ENCODE results near the gene MAP7. TPM values are rescaled to one million over a fixed set of nuclear protein-coding genes. Genes with fewer than 3 reads are reported as not detected.
A peak's percentile ranks its signal among the peaks of the same experiment; 100 is the strongest.

The MAP7 gene
- total RNA-seq, 2 donors from 2014 or later: 35.1 to 45.2 TPM

DNA sequence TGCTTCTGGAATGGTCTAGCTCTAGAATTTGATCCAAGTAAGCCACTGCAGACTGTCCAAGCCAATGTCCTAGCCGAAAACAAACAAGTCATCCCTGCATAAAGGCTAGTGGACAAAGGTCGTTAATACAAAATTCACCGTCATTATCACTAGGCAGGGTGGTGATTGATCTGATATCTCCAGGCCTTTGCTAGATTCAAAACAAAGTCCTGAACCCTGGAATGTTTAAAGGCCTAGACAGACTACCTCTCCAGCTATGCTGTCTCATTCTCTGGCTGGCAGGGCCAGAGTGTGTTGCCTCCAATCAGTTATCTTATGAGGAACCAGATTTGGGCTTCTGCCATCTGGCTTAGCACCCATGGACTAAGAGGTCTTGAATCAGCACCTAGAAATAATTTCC is 38.3 kb downstream of the MAP7 start:
- no peaks in the 10 kb centered on the region for H3K27me3 ChIP-seq (replicated peaks; ENCODE audit: insufficient read depth)
- H3K4me1 ChIP-seq (replicated peaks): no peaks in the 10 kb centered on the region
- TF ChIP-seq POLR2AphosphoS5 (IDR thresholded peaks at IDR 0.05) (no peak), POLR2A (IDR thresholded peaks at IDR 0.05) (no peak)
- TF ChIP-seq, protein P1, sequence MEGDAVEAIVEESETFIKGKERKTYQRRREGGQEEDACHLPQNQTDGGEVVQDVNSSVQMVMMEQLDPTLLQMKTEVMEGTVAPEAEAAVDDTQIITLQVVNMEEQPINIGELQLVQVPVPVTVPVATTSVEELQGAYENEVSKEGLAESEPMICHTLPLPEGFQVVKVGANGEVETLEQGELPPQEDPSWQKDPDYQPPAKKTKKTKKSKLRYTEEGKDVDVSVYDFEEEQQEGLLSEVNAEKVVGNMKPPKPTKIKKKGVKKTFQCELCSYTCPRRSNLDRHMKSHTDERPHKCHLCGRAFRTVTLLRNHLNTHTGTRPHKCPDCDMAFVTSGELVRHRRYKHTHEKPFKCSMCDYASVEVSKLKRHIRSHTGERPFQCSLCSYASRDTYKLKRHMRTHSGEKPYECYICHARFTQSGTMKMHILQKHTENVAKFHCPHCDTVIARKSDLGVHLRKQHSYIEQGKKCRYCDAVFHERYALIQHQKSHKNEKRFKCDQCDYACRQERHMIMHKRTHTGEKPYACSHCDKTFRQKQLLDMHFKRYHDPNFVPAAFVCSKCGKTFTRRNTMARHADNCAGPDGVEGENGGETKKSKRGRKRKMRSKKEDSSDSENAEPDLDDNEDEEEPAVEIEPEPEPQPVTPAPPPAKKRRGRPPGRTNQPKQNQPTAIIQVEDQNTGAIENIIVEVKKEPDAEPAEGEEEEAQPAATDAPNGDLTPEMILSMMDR (IDR thresholded peaks at IDR 0.05): no peak
- H3K9me3 ChIP-seq: no peaks in the 10 kb centered on the region
- no peak overlapping the region for H3K4me3 ChIP-seq
- intact Hi-C loops (cut with DNase I): no loop called here
- H3K27ac ChIP-seq: no peak overlapping the region
- DNase-seq (ENCODE audit: low spot score): peak; percentile 11
- H3K36me3 ChIP-seq: no peaks in the 10 kb centered on the region
- 57% methylated on average over 3 of the region's 3 CpGs for WGBS

DNA sequence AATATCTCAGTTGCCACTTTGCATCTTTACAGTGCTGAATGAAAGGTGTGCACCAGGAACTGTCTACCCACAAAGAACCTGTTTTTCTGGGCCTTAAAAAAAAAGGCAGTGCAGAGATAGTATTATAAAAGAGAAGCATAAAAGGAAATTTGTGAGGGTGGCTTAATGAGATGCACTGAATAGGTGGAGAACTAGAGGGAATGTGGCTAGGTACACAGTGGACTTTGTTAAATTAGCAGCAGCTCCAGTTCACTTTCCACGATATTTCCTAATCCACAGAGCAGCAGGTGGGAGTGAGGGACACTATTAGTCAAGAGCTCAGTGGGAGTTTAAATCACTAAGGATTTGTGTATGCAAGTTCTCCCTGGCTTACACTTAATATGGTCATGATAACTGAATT is 38.8 kb downstream of the MAP7 start:
- Histone ChIP-seq H3K4me3 (no peak overlapping the region), H3K27ac (no peak overlapping the region), H3K36me3 (no peaks in the 10 kb centered on the region), H3K27me3 (replicated peaks; ENCODE audit: insufficient read depth) (no peaks in the 10 kb centered on the region), H3K4me1 (replicated peaks) (no peaks in the 10 kb centered on the region), H3K9me3 (no peaks in the 10 kb centered on the region)
- intact Hi-C loops (cut with DNase I): no loop called here
- DNase-seq (ENCODE audit: low spot score): peak; percentile 17
- TF ChIP-seq POLR2AphosphoS5 (IDR thresholded peaks at IDR 0.05): peak; percentile 52
- TF ChIP-seq POLR2A (IDR thresholded peaks at IDR 0.05): no peak
- WGBS: 24% methylated on average over 1 of the region's 1 CpG

DNA sequence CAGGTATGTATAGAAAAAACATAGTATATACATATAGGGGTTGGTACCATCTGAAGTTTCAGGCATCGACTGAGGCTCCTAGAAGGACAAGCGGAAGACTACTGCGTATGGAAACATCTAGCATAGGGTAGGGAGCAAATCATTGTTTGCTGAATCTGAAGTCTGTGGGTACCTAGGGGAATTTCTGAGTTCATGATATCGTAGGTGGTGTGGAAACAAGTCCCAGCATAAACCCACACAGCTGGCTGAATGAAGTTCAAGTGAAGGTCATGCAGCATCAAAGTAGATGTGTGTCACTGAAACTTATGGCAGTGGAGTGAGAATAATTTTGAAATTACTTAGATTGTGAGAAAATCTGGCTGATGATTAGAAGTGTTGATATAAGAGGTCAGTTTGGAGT is 39.4 kb downstream of the MAP7 start:
- H3K9me3 ChIP-seq: no peaks in the 10 kb centered on the region
- DNase-seq (ENCODE audit: low spot score): no peak
- H3K4me1 ChIP-seq (replicated peaks): no peaks in the 10 kb centered on the region
- no peaks in the 10 kb centered on the region for H3K27me3 ChIP-seq (replicated peaks; ENCODE audit: insufficient read depth)
- 61% methylated on average over 4 of the region's 4 CpGs for WGBS
- H3K36me3 ChIP-seq: no peaks in the 10 kb centered on the region
- intact Hi-C loops (cut with DNase I): no loop called here
- H3K4me3 ChIP-seq: no peak overlapping the region
- H3K27ac ChIP-seq: no peak overlapping the region
- no peak for TF ChIP-seq POLR2AphosphoS5 (IDR thresholded peaks at IDR 0.05)
- TF ChIP-seq POLR2A (IDR thresholded peaks at IDR 0.05): no peak
- TF ChIP-seq, protein P1 (IDR thresholded peaks at IDR 0.05): no peak

DNA sequence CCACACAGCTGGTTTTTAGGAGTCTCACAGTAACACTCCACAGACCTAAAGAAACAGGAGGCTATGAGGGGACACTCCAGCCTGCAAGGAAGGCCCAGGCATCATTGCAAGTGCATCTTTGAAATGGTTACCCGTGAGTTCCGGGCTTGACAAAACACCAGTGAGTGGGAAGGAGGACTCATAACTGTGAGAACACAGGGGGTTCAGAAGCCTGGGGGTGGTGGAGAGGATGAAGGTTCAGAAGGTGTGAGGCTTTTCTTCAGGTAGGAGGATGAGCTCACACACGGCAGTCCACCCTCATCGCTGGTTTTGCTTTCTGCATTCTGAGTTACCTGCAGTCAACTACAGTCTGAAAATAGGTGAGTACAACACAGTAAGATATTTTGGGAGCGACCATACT is 39.9 kb downstream of the MAP7 start:
- WGBS: 91% methylated on average over 5 of the region's 5 CpGs
- no peaks in the 10 kb centered on the region for H3K36me3 ChIP-seq
- no peak overlapping the region for H3K27ac ChIP-seq

DNA sequence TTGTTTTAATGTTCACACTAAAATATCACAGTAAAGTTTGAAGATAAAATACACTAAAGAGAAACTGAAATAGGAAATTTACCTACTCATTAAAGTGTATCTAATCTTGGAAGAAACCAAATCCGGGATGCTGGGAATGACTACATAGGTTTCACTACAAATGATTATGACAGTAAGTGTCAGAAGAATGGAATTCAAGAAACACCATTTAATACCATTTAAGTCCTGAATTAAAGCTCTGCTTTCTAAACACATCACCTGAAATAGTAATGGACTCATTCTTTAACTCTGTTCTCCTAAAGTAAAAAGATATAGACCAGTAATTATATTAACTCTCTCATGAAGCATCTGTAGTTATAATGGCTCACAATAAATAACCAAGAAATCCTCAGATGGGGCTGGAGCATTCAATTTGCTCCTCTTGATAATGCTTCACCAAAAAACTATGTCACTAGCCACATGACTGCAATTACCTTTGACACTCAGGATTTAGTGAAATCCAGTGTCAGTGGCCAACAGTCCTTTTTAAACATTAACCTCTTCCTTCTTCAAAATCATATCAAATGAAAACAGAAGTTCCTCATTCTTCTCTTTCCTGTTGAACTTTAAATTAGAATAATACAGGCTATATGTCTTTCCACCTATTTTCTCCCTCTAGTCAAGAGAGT is 41.4 kb downstream of the MAP7 start:
- no peak overlapping the region for H3K4me3 ChIP-seq
- WGBS: 81% methylated on average over 1 of the region's 1 CpG
- H3K4me1 ChIP-seq (replicated peaks): no peaks in the 10 kb centered on the region
- no peaks in the 10 kb centered on the region for H3K9me3 ChIP-seq
- H3K36me3 ChIP-seq: no peaks in the 10 kb centered on the region
- H3K27me3 ChIP-seq (replicated peaks; ENCODE audit: insufficient read depth): no peaks in the 10 kb centered on the region
- TF ChIP-seq POLR2AphosphoS5 (IDR thresholded peaks at IDR 0.05) (no peak), POLR2A (IDR thresholded peaks at IDR 0.05) (no peak)
- TF ChIP-seq, protein P1 (IDR thresholded peaks at IDR 0.05): no peak
- no peak overlapping the region for H3K27ac ChIP-seq
- intact Hi-C loops (cut with DNase I): no loop called here
- no peak for DNase-seq (ENCODE audit: low spot score)

More for the DNA sequence above, 39.9 kb downstream of the MAP7 start:
- Histone ChIP-seq H3K4me1 (replicated peaks) (no peaks in the 10 kb centered on the region), H3K9me3 (no peaks in the 10 kb centered on the region), H3K4me3 (no peak overlapping the region), H3K27me3 (replicated peaks; ENCODE audit: insufficient read depth) (no peaks in the 10 kb centered on the region)
- DNase-seq (ENCODE audit: low spot score): no peak
- intact Hi-C loops (cut with DNase I): no loop called here
- TF ChIP-seq, protein P1 (IDR thresholded peaks at IDR 0.05): no peak
- TF ChIP-seq POLR2A (IDR thresholded peaks at IDR 0.05) (no peak), POLR2AphosphoS5 (IDR thresholded peaks at IDR 0.05) (no peak)
